ENCODE measurements around the gene RHOT2.
A peak's percentile ranks its signal among the peaks of the same experiment; 100 is the strongest.
"Not testable (repeated sequence)": the region's sequence is repeated elsewhere in the genome, so short reads cannot be mapped to it uniquely, and the experiment has no call there.

RHOT2 gene

DNA sequence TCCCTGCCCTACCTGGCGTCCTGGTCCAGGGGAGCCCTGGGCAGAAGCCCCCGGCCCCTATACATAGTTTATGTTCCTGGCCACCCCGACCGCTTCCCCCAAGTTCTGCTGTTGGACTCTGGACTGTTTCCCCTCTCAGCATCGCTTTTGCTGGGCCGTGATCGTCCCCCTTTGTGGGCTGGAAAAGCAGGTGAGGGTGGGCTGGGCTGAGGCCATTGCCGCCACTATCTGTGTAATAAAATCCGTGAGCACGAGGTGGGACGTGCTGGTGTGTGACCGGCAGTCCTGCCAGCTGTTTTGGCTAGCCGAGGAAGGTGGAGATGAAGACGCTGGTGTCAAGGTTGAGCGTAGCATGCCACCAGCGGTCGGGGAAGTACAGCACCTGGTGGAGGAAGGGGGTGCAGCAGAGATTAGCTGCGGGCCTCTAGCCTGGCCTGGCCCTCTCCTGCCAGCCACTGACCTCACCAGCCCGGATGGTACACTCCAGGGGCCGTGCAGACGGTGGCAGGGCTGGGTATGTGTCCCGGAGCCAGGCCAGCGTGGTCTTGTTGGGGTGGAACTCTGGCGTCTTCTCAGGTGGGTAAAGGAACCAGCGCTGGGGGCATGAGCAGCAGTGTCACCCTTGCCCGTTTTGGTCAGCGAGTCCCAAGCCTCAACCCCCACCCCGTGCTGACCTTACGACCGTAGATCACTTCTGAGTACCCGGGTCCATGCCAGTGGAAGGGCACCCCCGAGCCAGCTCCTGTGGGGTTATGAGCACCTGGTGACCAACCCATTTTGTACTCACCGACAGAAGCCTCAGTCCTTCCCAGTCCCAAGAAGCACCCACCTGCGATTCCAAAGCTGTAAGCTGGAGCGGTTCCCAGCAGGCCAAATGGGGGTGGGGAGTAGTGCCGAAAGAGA lies 14.8 kb downstream of the RHOT2 start:
- no peak for DNase-seq

DNA sequence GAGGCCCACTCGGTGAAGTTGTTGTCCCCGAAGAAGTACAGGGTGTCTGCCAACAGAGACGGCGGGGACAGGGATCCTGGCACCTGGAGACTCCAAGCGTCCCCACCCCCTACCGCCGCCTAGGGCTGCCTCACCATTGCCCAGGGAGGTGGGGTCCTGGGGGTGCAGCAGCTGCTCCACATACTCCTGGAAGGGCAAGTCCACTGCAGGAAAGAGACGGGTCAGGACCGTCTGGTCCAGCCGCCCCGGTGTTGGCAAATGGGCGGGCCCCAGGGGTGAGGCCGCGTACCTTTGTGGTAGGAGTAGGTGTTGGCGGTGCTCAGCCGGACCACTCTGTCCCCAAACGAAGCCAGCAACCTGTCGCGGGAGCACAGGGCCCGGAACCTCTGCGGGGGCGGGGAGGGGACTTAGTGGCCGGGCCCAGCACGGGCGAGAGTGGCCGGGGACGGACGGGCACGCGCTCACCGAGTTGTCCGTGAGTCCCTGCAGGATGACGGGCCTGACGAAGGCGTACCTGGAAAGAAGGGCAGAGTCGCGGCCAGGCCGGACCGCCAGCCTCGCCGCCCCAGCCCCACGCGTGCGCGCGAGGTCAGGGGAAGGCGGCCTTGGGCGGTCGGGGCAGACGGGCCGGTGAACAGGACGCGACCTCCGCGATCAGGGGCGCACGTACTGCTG lies 15.6 kb downstream of the RHOT2 start:
- DNase-seq = no peak

DNA sequence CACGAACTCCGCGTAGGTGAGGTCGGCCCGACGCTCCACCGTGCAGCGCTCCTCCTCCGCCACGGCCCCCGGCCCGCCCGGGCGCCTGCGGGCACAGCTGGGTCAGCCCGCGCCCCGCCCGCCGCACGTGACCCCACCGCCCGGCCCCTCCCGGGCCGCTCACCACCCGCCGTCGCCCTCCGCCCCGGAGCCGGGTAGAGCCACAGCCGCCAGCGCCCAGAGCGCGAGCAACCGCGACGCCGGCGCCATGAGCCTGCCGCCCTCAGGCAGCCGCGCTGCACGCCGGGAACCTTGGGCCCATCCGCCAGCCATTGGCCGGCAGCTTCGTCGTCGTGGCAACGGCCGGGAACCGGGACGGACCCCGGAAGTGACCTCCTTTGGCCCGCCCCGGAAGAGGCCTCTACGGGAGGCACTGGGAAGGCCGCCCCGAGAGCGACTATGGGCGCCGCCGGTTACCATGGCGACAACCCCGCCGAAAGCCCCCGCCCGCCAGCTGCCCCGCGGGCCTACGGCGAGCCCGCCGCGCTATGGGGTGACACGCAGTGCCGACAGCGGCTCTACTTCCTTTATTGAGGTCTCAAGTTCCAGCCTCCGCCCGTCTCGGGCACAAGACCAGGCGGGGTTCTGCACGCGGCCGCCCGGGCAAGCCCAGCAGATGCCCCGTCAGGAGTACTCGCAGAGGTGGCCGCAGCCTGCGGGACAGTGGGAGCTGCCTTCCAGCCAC lies 16.3 kb downstream of the RHOT2 start, which contains the start of gene JMJD8:
Gene JMJD8, minus strand, starts transcription at position 264 of the 724 bp plus-strand sequence. Its CDS starts 15 bp downstream, at position 249.
- peak; percentile 90 for DNase-seq

DNA sequence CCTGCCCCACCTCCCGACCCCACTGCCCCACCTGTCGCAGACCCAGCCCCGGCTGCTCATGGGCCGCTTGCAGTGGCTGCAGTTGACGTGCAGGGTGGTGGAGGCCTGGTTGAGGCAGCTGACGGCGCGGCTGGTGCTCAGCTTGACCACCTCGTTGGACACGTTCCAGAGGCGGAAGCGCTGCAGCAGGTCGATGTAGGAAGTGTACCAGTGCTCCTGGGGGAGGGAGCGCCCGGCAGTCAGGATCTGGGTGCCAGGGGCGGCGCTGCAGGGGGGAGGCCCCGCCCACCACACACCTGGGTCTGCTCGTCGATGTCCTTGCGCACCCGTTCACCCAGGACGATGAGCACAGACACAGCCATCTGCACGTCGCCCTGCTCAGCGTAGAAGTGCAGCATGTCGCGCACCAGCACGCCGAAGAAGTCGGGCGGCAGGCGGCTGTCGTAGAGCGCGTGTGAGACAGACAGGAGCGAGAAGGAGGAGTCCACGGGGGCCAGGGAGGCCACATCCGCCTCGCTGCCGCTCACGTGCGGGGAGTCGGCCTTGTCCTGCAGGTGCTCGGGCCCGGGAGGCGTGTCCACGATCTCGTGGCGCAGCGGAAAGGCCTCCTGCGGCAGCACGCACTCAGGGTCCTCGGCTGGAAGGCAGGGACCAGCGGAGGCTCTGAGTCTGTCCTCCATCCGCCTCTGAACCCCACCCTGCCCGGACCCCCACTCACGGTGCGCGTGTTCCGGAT lies 17.2 kb downstream of the RHOT2 start:
- DNase-seq = no peak

DNA sequence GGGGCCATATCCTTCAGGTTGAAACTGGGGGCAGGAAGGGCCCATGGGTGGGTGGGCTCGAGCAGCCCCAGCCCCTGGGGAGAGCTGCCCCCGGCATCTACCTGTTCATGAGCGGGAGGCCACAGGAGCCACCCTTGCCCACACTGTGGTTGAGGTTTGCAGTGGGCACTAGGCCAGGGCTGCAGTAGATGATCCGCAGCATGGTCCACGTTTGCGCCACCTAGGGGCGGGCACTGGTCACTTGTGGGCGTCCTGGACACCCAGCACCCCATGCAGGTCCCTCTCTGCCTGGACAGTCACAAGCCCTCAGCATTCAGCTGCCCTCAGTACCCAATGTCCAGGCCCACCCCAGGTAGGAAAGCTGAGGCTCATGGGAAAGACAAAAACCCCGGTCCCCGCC lies 18.0 kb downstream of the RHOT2 start:
- DNase-seq = no peak

DNA sequence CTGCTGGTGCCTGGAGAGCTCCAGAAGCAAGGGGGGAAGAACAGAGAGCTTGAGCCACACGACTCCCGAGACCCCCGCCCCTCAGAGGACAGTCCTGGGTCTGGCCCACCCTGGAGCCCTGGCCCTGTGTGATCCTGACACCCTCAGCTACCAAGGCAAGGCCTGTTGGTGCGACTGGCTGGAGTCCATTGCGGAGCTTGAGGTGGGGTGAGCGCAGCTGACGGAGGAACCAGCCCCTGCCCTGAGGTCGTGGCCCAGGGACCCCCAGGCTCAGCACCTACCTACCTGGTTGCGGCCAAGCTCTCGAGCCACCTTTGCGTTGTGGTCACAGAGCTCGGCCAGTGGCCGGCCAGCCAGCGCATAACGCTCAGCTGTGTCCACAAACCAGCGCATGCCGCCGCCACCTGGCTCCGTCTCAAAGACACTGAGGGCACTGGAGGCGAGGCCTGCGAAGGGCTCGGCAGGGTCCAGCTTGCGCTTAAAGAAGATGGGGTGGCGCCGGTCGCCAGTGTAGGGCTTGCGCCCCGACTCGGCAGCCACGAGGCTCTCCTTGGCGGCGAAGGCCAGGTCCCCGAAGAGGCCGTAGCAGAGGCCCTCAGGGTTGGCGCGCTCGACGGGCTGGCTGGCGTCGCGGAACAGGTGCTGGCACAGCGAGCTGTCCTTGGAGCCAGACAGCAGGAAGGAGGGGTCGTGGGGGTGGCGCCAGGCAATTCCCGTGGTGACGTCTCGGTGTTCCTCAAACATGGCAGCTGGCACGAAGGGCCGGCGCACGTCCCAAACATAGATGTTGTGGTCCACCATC lies 18.7 kb downstream of the RHOT2 start:
- DNase-seq = no peak

DNA sequence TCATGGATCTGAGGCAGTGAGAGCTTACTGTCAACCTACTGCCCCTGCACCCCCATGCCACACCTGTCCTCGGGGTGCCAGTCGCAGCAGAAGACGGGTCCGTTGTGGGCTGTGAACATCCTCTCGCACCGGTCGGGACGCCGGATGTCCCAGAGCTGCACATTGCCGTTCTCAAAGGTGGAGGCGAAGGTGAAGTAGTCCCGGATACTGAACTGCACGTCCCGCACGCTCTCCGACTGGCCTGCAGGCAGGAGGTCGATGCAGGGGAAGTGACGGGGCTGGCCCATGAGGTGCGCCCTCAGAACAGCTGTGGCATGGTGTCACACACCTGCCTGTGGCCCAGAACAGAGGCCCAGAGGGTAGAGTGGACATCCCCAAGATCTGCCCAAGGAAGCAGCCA lies 19.6 kb downstream of the RHOT2 start:
- no peak for DNase-seq

DNA sequence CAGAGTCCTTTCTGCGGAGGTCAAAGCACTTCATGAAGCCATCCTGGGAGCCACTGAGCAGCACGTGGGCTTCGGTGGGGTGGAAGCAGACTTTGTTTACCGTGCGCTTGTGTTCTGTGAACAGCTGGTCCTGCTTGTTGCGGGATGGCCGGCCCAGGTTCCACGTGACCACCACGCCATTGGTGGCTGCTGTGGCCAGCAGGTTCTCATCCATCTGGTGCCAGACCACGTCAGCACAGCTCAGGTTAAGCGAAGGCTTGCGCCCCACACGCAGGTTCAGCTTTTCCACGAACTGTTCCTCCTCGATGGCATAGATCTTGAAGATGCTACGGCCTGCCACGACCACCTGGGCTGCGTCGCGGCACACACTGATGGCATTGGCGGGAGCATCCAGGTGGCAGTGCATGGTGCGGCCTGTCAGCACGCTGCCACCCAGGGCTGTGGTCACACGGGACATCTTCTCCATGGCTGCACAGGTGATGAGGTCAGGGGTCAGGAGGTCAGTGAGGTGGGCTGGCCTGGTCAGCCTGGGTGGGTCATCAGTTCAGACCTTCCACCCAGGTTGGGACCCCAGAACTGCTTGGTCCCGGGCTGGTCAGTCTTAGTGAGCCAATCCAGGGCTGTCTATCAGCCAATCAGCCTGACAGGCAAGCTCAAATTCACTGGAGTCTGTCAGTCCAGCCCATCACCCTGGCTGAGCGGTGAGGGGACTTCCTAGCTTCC lies 21.4 kb downstream of the RHOT2 start:
- DNase-seq = no peak

DNA sequence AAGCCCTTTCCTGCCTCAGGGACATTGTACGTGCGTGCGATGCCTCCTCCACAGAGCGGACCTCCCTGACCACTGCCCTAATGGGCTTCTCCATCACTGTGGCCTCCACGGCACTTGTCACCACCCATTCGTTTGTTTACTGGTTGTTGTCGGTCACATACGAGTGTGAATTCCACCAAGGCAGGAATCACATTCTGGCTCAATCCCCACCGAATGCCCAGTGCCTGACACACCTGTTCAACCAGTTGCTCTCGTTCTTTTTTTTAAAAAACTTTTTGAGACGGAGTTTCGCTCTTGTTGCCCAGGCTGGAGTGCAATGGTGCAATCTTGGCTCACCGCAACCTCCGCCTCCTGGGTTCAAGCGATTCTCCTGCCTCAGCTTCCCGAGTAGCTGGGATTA lies 23.3 kb downstream of the RHOT2 start:
- not testable (repeated sequence) for DNase-seq

DNA sequence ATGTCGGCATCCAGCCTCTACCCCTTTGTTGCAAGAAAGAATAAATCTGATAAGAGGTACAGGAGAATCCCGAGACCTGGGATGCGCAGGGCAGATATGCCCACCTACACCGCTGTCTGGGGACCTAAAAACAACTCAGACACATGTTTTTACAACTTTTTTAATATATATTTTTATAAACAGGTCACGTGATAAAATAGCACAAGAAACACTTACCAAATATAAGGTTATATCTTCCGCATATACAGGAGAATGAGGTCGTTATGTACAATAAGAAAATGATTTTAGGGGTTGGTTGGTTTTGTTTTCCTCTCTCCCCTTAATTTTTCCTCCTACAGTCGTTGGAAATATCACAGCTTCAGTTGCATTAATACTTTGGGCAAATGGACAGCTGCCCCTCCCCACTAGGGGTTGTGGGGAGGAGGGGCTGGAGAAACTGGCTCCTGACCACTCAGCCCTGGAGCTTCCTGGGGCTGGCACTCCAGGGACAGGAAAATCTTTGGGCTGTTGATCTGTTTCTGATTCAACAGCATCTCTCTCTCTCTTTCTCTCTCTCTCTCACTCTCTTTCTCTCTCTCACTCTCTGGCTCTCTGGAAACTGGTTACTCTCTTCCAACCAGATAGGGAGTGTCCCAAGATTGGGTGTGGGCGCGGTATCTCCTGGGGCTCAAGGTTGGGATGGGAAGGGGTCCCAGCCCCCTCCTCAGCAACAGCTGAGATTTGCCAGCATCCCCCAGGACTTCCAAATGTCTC lies 24.6 kb downstream of the RHOT2 start:
- DNase-seq = no peak

DNA sequence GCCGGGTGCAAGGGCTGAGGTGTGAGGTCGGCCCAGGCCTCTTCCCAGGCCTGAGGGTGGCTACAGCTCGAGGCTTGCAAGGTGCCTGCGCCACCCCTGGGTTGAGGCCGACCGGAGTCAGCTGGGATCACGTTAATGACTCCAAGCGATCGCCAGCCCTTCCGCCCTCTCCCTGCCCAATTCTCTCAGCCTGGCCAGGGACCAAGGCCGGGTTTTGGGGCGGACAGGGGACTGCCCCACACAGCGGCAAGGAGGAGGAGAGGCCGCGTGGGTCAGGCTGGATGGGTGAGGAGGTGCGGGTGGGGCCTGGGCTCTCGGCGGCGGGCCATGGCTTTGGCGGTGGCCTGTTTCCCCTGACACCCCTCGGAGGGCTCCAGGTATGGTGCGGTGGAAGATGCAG lies 25.4 kb downstream of the RHOT2 start:
- DNase-seq = no peak

DNA sequence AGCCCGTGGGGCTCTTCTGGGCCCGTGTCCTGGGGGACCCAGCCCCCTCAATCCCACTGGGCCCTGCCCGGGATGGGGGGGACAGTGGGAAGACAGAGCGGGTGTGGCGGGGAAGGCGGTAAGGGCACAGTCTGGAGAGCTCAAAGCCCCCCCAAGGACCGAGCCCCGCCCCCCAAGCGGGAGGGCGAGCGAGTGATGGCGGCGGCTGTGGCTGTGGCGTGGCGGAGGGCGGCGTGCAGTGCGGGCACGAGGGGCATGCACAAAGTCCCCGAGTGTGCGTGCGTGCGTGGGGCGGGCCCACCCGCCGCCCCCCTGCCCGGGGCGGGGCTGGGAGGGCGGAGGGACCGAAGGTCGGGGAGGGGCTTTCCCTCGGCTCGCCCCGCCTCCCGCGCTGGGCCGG lies 25.8 kb downstream of the RHOT2 start:
- no peak for DNase-seq

DNA sequence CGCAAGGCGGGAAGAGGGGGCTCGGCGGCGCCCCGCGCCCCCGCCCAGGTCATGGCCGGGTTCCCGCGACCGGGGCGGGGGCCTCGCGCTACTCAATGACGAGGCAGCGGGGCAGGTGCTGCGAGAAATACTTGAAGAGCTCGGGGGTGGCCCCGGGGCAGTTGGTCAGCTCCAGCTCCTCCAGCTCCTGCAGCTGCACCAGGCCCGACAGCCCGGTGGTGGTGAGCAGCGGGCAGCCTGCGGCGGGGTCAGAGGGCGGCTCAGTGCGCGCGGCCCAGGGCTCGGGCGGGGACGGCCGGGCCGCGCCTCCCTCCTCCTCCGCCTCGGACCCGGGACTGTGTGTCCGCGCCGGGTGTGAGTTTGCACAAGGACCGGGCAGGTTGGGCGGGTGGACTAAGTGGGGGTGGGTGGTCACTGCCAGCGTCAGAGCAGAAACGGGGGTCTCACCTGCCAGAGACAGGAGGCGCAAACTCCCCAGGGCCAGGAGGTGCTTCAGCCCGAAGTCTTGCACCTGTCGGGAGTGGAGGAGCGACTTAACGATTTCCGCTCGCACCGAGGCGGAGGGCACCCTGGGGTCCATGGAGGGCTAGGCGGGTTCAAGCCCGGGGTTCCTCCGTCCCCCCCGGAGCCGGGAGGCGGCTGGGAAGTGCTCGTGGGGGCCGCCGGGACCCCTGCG lies 26.4 kb downstream of the RHOT2 start:
- DNase-seq = no peak

DNA sequence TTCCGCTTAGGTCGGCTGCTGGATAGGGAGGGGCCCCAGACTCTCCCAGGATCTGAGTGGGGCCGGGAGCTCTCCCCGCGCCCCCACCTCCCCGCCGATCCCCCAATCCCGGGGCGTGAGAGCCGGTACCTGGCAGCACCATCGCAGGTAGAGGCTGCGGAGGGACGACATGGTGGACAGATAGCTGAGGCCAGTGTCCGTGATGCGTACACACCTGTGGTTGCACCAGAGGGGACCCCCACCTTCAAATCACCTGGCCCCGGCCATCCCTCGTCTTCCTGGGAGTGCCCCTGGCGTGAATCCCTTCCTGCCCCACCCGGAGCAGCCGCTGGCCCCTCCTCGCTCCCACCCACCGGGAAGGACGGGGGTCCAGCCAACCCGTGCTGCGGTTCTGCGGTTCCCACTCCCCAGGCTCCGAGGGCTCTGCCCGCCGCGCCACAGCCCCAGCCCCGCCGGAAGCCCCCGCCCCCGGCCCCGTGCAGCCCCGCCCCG lies 27.0 kb downstream of the RHOT2 start:
- DNase-seq = no peak

DNA sequence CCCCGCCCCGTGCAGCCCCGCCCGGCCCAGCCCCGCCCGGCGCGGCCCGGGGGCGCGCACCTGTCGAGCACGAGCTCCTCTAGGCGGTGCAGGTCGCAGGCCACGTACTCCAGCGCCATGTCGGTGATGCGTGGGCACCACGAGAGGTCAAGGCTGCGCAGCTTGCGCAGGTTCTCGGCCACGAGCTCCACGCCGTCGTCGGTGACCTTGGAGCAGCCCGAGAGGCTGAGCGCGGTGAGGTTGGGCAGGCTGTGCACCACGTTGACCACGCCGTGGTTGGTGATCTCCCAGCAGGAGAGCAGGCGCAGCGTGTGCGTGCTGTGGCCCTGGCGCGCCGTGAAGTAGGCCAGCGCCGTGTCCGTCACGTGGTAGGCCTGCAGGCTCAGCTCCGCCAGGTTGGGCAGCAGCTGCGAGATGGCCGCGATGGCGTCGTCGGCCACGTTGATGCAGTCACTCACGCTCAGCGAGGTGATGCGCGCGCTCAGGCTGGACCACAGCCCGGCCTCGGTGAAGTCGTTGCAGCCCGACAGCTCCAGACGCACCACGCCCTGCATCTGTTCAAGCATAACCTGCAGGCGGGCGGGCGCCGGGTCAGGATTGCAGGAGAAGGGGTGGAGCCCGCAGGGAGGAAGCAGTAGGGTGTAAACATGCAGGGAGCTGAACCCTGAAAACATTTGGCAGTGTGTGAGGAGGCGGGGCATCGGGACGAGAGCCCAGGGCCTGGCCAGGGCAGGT lies 27.6 kb downstream of the RHOT2 start:
- no peak for DNase-seq

DNA sequence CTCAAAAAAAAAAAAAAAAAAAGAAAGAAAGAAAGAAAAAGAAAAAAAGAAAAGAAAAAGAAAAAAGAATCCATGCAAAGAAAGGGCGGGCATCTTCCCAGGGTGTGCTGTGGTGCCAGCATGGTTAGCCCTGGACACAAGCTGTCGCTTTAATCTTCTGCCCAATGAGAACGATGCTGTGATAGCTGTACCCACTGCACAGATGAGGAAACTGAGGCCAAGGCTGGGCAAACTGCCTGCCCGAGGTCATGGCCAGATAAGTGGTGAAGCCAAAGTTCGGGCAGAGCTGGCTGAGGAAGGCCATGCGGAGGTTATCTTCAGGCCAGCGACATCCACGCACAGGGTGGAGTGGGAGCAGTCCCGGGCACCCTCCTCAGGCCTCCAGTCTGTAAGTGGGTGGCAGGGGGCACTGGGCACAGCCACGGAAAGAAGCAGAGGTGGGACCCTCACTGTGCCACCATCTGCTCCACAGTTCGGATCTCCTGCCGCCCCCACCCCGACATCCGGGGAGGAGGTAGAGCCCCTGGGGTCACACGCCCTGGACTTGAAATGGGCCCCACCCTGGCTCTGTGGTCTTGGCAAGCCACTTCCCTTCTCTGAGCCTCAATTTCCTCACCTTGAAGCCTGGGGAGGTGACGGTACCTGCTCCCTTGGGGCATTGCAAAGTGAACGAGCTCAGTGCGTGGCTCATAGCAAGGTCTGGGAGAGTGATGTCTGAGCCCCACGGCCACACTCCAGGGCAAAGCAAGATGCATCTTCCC lies 31.2 kb downstream of the RHOT2 start:
- DNase-seq = no peak

DNA sequence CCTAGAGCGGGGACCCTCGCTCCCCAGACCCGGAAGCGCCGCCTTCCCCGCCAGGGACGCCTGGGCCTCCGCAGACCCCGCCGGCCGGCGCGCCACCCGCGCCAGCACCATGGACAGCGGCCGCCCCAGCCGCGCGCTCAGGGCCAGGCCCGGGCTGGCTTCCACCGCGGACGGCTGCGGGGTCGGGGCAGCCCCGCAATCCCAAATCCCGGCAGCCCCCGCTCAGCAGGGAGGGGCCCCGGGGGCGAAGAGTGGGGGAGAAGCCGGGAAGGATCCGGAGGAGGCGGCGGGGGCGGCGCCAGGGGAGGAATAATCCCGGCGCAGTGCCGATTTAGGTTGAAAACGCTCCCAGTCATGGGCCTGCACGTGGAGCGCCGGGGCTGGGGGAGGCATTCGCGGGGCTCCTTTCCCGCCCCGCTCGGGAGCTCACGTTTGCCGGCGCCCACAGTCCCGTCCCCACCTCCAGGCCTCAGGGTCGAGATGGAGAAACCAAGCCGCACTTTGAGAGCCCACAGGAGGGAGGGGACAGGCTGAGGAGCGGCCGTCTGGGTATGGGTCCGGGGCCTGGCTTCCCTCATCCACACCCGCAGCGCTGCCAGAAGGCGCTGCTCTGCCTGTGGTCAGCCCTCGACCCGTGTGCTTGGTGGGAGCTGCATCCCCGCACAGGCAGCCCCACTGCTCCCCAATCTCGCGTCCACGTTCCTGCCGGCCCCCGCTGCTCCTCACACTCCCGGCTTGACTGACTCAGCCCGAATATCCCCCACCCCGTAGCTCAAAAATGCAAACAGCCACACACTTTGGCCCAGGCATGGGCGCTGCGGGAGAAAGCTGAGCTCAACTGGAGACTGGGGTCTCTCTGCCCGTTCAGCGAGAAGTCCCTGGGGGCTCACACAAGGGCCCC lies 33.0 kb downstream of the RHOT2 start:
- DNase-seq = no peak

Data from GF-D8 (cell line).